Testis (tissue), 3 donors: ENCODE data around the gene TACR1. TPM values are rescaled to one million over a fixed set of nuclear protein-coding genes. Genes with fewer than 3 reads are reported as not detected.

Experiments
- DNase-seq: peaks from one replicate; pipeline ENCODE4 v3.0.0-alpha.2; 2019
- H3K27ac ChIP-seq, 2 donors: fragments of 200-600 bp; sonication (generic); one replicate each; pipeline ENCODE4 v1.5.1; 2019
- H3K27me3 ChIP-seq: fragments of 200-600 bp; sonication (generic); one replicate; pipeline ENCODE4 v1.5.1; 2019
- H3K36me3 ChIP-seq: fragments of 200-600 bp; sonication (generic); one replicate; pipeline ENCODE4 v1.5.1; 2017; ENCODE audit warnings: low read depth; ENCODE audit errors: missing control alignments
- H3K4me1 ChIP-seq: fragments of 200-600 bp; sonication (generic); one replicate; pipeline ENCODE4 v1.5.1; 2019
- H3K4me3 ChIP-seq, 2 donors: fragments of 200-600 bp; sonication (generic); one replicate each; pipeline ENCODE4 v1.5.1; 2017 to 2019
- H3K9me3 ChIP-seq: fragments of 200-600 bp; sonication (generic); one replicate; pipeline ENCODE4 v1.5.1; 2017
- CTCF ChIP-seq, 3 experiments: fragments of 450-650 bp in 2 of 3; fragments of 200-600 bp in 1 of 3; sonication (generic) in 1 of 3; IDR thresholded peaks; one replicate each; pipeline ENCODE4 v1.5.1; 2016 to 2019; ENCODE audit warnings: antibody characterized with exemption in 3 of 3, mild to moderate bottlenecking in 2 of 3, moderate library complexity in 1 of 3
- POLR2A ChIP-seq: fragments of 450-650 bp; IDR thresholded peaks from one replicate; pipeline ENCODE4 v1.6.1; 2017; ENCODE audit warnings: antibody characterized with exemption, mild to moderate bottlenecking, moderate library complexity
- WGBS, 2 donors: methylation state at CpG; one replicate each; pipeline ENCODE4 v1.1.5; 2018; 5-methylcytosine and 5-hydroxymethylcytosine counted together
- intact Hi-C: fragments of 100-400 bp; cut with DNase I; formaldehyde crosslinking; loops from one replicate; pipeline ENCODE4 v1.15.1; 2023; ENCODE audit warnings: low total_unique reads
- polyA plus RNA-seq: library from polyadenylated mRNA; stranded (reverse); fragments of 350-450 nt; fragmentation: Illumina TruSeq; extraction: RNeasy Lipid Tissue Mini Kit (QIAGEN cat#74804); gene quantifications from one replicate; pipeline ENCODE4 v1.2.3, GENCODE V29; 2014; ENCODE audit warnings: low read depth, low replicate concordance; ENCODE audit not compliant: insufficient read depth
- total RNA-seq, 2 donors: library from RNA; depleted of rRNA; stranded (reverse); fragments of >200 nt; gene quantifications; one replicate each; pipeline ENCODE4 v1.2.3, GENCODE V29; 2016

Gene TACR1
- total and polyA plus RNA-seq, 3 donors from 2014 or later, result 0.06 to 0.47 (median 0.38) TPM

GRCh38 chr2:75047189-75047991 is 151.9 kb downstream of the TACR1 start:
- Histone ChIP-seq H3K36me3 (no peaks in the 10 kb centered on the region), H3K27ac (no peak overlapping the region), H3K27me3 (no peaks in the 10 kb centered on the region), H3K9me3 (no peaks in the 10 kb centered on the region), H3K4me1 (peaks cover 8% of the 10 kb centered on the region), H3K4me3 (no peak overlapping the region)
- TF ChIP-seq CTCF (IDR thresholded peaks at IDR 0.05), result no peak
- no peak for TF ChIP-seq POLR2A
- no peak for DNase-seq
- WGBS, 2 donors, result 88 to 96% methylated on average over 2 of the region's 2 CpGs
- intact Hi-C loops, result no loop called here

GRCh38 chr2:75045526-75046050 is 153.7 kb downstream of the TACR1 start:
- TF ChIP-seq POLR2A, result no peak
- no peak for TF ChIP-seq CTCF (IDR thresholded peaks at IDR 0.05)
- no peak overlapping the region for H3K27ac ChIP-seq
- peaks cover 8% of the 10 kb centered on the region for H3K4me1 ChIP-seq

GRCh38 chr2:75044291-75044690 is 155.0 kb downstream of the TACR1 start:
- Histone ChIP-seq H3K4me1 (peaks cover 8% of the 10 kb centered on the region), H3K27me3 (no peaks in the 10 kb centered on the region), H3K36me3 (no peaks in the 10 kb centered on the region), H3K9me3 (no peaks in the 10 kb centered on the region), H3K4me3 (no peak overlapping the region), H3K27ac (no peak overlapping the region)
- TF ChIP-seq CTCF (IDR thresholded peaks at IDR 0.05) (no peak), POLR2A (no peak)
- intact Hi-C loops, result no loop called here
- WGBS, 2 donors, result 94 to 97% methylated on average over 2 of the region's 2 CpGs
- no peak for DNase-seq

More at GRCh38 chr2:75045526-75046050, 153.7 kb downstream of the TACR1 start:
- intact Hi-C loops, result no loop called here
- DNase-seq, result no peak
- H3K4me3 ChIP-seq, result no peak overlapping the region
- H3K27me3 ChIP-seq, result no peaks in the 10 kb centered on the region
- H3K9me3 ChIP-seq, result no peaks in the 10 kb centered on the region
- no peaks in the 10 kb centered on the region for H3K36me3 ChIP-seq
- WGBS, 2 donors, result 86 to 100% methylated on average over 4 of the region's 4 CpGs

GRCh38 chr2:75042823-75043222 is 156.5 kb downstream of the TACR1 start:
- TF ChIP-seq POLR2A, result no peak
- TF ChIP-seq CTCF (IDR thresholded peaks at IDR 0.05), result no peak
- WGBS, 2 donors, result 75 to 89% methylated on average over 1 of the region's 1 CpG
- no peak overlapping the region for H3K4me3 ChIP-seq
- no peaks in the 10 kb centered on the region for H3K27me3 ChIP-seq
- no peak overlapping the region for H3K27ac ChIP-seq
- H3K36me3 ChIP-seq, result no peaks in the 10 kb centered on the region
- DNase-seq, result no peak
- peaks cover 3% of the 10 kb centered on the region for H3K4me1 ChIP-seq
- no peaks in the 10 kb centered on the region for H3K9me3 ChIP-seq
- intact Hi-C loops, result no loop called here
